Measurements from ENCODE around the gene FAM171A1. TPM values are rescaled to one million over a fixed set of nuclear protein-coding genes. Genes with fewer than 3 reads are reported as not detected.

The FAM171A1 gene
- total and polyA plus RNA-seq, 7 experiments from 2014 or later, result 3.2 to 14.5 (median 7.2) TPM

GRCh38 chr10:15324611-15325010 is 46.5 kb downstream of the FAM171A1 start:
- no peaks in the 10 kb centered on the region for H3K36me3 ChIP-seq (ENCODE audit: control insufficient read depth in 2 of 3, insufficient read depth in 3 of 3, low read length in 3 of 3)
- CTCF ChIA-PET, result no interaction called here
- Mint-ChIP-seq H3K4me3 (no peak overlapping the region), H3K4me1 (peaks cover 0 to 6% (median 0%) of the 10 kb centered on the region in 7 donors), H3K27me3 (peaks cover 0 to 6% (median 0%) of the 10 kb centered on the region in 5 donors), H3K36me3 (peaks cover 0 to 10% (median 0%) of the 10 kb centered on the region in 5 donors), H3K9me3 (peaks cover 0 to 3% (median 0%) of the 10 kb centered on the region in 11 donors), H3K27ac (no peak overlapping the region)
- H3K27me3 ChIP-seq (ENCODE audit: control insufficient read depth in 2 of 2, insufficient read depth in 2 of 2, low read length in 2 of 2), result no peaks in the 10 kb centered on the region
- no peaks in the 10 kb centered on the region for H3K4me1 ChIP-seq (ENCODE audit: control insufficient read depth in 2 of 2, insufficient read depth in 2 of 2, low read length in 2 of 2)
- no peak overlapping the region for H3K27ac ChIP-seq (ENCODE audit: low read depth, low read length)
- DNase-seq (no peak), ATAC-seq (no peak)
- H3K4me3 ChIP-seq (ENCODE audit: low read length), result no peak overlapping the region
- intact Hi-C loops (cut with micrococcal nuclease), result no loop called here
- H3K9me3 ChIP-seq (ENCODE audit: control insufficient read depth in 2 of 3, low read length in 3 of 3), result no peaks in the 10 kb centered on the region
- POLR2A ChIA-PET, result no interaction called here

GRCh38 chr10:15324113-15324512 is 47.0 kb downstream of the FAM171A1 start:
- Mint-ChIP-seq H3K4me3 (no peak overlapping the region), H3K27me3 (peaks cover 0 to 7% (median 0%) of the 10 kb centered on the region in 5 donors), H3K9me3 (peaks cover 0 to 3% (median 0%) of the 10 kb centered on the region in 11 donors), H3K36me3 (peaks cover 0 to 10% (median 0%) of the 10 kb centered on the region in 5 donors), H3K27ac (no peak overlapping the region), H3K4me1 (peaks cover 0 to 6% (median 0%) of the 10 kb centered on the region in 7 donors)
- Histone ChIP-seq H3K4me3 (ENCODE audit: low read length) (no peak overlapping the region), H3K36me3 (ENCODE audit: control insufficient read depth in 2 of 3, insufficient read depth in 3 of 3, low read length in 3 of 3) (no peaks in the 10 kb centered on the region), H3K4me1 (ENCODE audit: control insufficient read depth in 2 of 2, insufficient read depth in 2 of 2, low read length in 2 of 2) (no peaks in the 10 kb centered on the region), H3K9me3 (ENCODE audit: control insufficient read depth in 2 of 3, low read length in 3 of 3) (no peaks in the 10 kb centered on the region), H3K27me3 (ENCODE audit: control insufficient read depth in 2 of 2, insufficient read depth in 2 of 2, low read length in 2 of 2) (no peaks in the 10 kb centered on the region), H3K27ac (ENCODE audit: low read depth, low read length) (no peak overlapping the region)
- ChIA-PET CTCF (no interaction called here), POLR2A (no interaction called here)
- intact Hi-C loops (cut with micrococcal nuclease), result no loop called here
- ATAC-seq, result no peak
- no peak for DNase-seq

- POLR2A ChIA-PET, result interaction anchor here (0.5 kb wide), 1 partner anchor 278 kb away, joined by 3 read pairs; no protein-coding TSS in a partner anchor
- intact Hi-C loops (cut with micrococcal nuclease), result no loop called here
- H3K4me3 ChIP-seq (ENCODE audit: low read length), result no peak overlapping the region
- H3K27ac Mint-ChIP-seq, result no peak overlapping the region
- H3K36me3 ChIP-seq (ENCODE audit: control insufficient read depth in 2 of 3, insufficient read depth in 3 of 3, low read length in 3 of 3), result no peaks in the 10 kb centered on the region
- H3K9me3 ChIP-seq (ENCODE audit: control insufficient read depth in 2 of 3, low read length in 3 of 3), result no peaks in the 10 kb centered on the region
- peaks cover 0 to 10% (median 0%) of the 10 kb centered on the region in 5 donors for H3K36me3 Mint-ChIP-seq
- CTCF ChIA-PET, result no interaction called here
- H3K4me3 Mint-ChIP-seq, result no peak overlapping the region
- peaks cover 0 to 13% (median 0%) of the 10 kb centered on the region in 5 donors for H3K27me3 Mint-ChIP-seq
- ATAC-seq, result no peak
- H3K27me3 ChIP-seq (ENCODE audit: control insufficient read depth in 2 of 2, insufficient read depth in 2 of 2, low read length in 2 of 2), result no peaks in the 10 kb centered on the region
- H3K4me1 ChIP-seq (ENCODE audit: control insufficient read depth in 2 of 2, insufficient read depth in 2 of 2, low read length in 2 of 2), result no peaks in the 10 kb centered on the region
- H3K27ac ChIP-seq (ENCODE audit: low read depth, low read length), result no peak overlapping the region
- DNase-seq, result no peak
- peaks cover 0 to 6% (median 0%) of the 10 kb centered on the region in 7 donors for H3K4me1 Mint-ChIP-seq
- peaks cover 0 to 3% (median 0%) of the 10 kb centered on the region in 11 donors for H3K9me3 Mint-ChIP-seq
These were observed 48.7 kb downstream of the FAM171A1 start for GRCh38 chr10:15322356-15322755.

GRCh38 chr10:15321431-15322341 is 49.4 kb downstream of the FAM171A1 start:
- CTCF ChIA-PET, result no interaction called here
- peaks cover 0 to 6% (median 0%) of the 10 kb centered on the region in 7 donors for H3K4me1 Mint-ChIP-seq
- Histone ChIP-seq H3K4me1 (ENCODE audit: control insufficient read depth in 2 of 2, insufficient read depth in 2 of 2, low read length in 2 of 2) (no peaks in the 10 kb centered on the region), H3K36me3 (ENCODE audit: control insufficient read depth in 2 of 3, insufficient read depth in 3 of 3, low read length in 3 of 3) (no peaks in the 10 kb centered on the region), H3K9me3 (ENCODE audit: control insufficient read depth in 2 of 3, low read length in 3 of 3) (no peaks in the 10 kb centered on the region), H3K4me3 (ENCODE audit: low read length) (no peak overlapping the region), H3K27ac (ENCODE audit: low read depth, low read length) (no peak overlapping the region), H3K27me3 (ENCODE audit: control insufficient read depth in 2 of 2, insufficient read depth in 2 of 2, low read length in 2 of 2) (no peaks in the 10 kb centered on the region)
- peaks cover 0 to 10% (median 0%) of the 10 kb centered on the region in 5 donors for H3K36me3 Mint-ChIP-seq
- intact Hi-C loops (cut with micrococcal nuclease), result no loop called here
- POLR2A ChIA-PET, result interaction anchor here (0.5 kb wide), 1 partner anchor 277 kb away, joined by 3 read pairs; no protein-coding TSS in a partner anchor
- peaks cover 0 to 13% (median 0%) of the 10 kb centered on the region in 5 donors for H3K27me3 Mint-ChIP-seq
- H3K27ac Mint-ChIP-seq, result no peak overlapping the region
- no peak for ATAC-seq
- DNase-seq, result no peak
- no peak overlapping the region for H3K4me3 Mint-ChIP-seq
- H3K9me3 Mint-ChIP-seq, result peaks cover 0 to 3% (median 0%) of the 10 kb centered on the region in 11 donors

- Mint-ChIP-seq H3K4me1 (peaks cover 0 to 2% (median 0%) of the 10 kb centered on the region in 7 donors), H3K4me3 (no peak overlapping the region), H3K9me3 (peaks cover 0 to 2% (median 0%) of the 10 kb centered on the region in 11 donors), H3K27me3 (peaks cover 0 to 13% (median 0%) of the 10 kb centered on the region in 5 donors), H3K36me3 (peaks cover 0 to 7% (median 0%) of the 10 kb centered on the region in 5 donors), H3K27ac (no peak overlapping the region)
- intact Hi-C loops (cut with micrococcal nuclease), result no loop called here
- Histone ChIP-seq H3K4me1 (ENCODE audit: control insufficient read depth in 2 of 2, insufficient read depth in 2 of 2, low read length in 2 of 2) (no peaks in the 10 kb centered on the region), H3K27me3 (ENCODE audit: control insufficient read depth in 2 of 2, insufficient read depth in 2 of 2, low read length in 2 of 2) (no peaks in the 10 kb centered on the region), H3K9me3 (ENCODE audit: control insufficient read depth in 2 of 3, low read length in 3 of 3) (no peaks in the 10 kb centered on the region), H3K4me3 (ENCODE audit: low read length) (no peak overlapping the region), H3K27ac (ENCODE audit: low read depth, low read length) (no peak overlapping the region), H3K36me3 (ENCODE audit: control insufficient read depth in 2 of 3, insufficient read depth in 3 of 3, low read length in 3 of 3) (no peaks in the 10 kb centered on the region)
- POLR2A ChIA-PET, result no interaction called here
- DNase-seq (no peak), ATAC-seq (no peak)
- CTCF ChIA-PET, result no interaction called here
These were observed 50.4 kb downstream of the FAM171A1 start for GRCh38 chr10:15320522-15321203.

- ChIA-PET CTCF (no interaction called here), POLR2A (interaction anchor here (0.6 kb wide), 1 partner anchor 463 kb away, joined by 4 read pairs; no protein-coding TSS in a partner anchor)
- no peaks in the 10 kb centered on the region for H3K27me3 ChIP-seq (ENCODE audit: control insufficient read depth in 2 of 2, insufficient read depth in 2 of 2, low read length in 2 of 2)
- Mint-ChIP-seq H3K9me3 (no peaks in the 10 kb centered on the region), H3K27me3 (peaks cover 0 to 13% (median 0%) of the 10 kb centered on the region in 5 donors), H3K36me3 (peaks cover 0 to 6% (median 0%) of the 10 kb centered on the region in 5 donors), H3K4me1 (no peaks in the 10 kb centered on the region), H3K27ac (no peak overlapping the region), H3K4me3 (no peak overlapping the region)
- no peak overlapping the region for H3K27ac ChIP-seq (ENCODE audit: low read depth, low read length)
- ATAC-seq, result no peak
- no peak for DNase-seq
- no peaks in the 10 kb centered on the region for H3K9me3 ChIP-seq (ENCODE audit: control insufficient read depth in 2 of 3, low read length in 3 of 3)
- no peak overlapping the region for H3K4me3 ChIP-seq (ENCODE audit: low read length)
- intact Hi-C loops (cut with micrococcal nuclease), result no loop called here
- no peaks in the 10 kb centered on the region for H3K4me1 ChIP-seq (ENCODE audit: control insufficient read depth in 2 of 2, insufficient read depth in 2 of 2, low read length in 2 of 2)
- H3K36me3 ChIP-seq (ENCODE audit: control insufficient read depth in 2 of 3, insufficient read depth in 3 of 3, low read length in 3 of 3), result no peaks in the 10 kb centered on the region
These were observed 51.0 kb downstream of the FAM171A1 start for GRCh38 chr10:15320118-15320517.
